NT2/D1 (cell line): Measurements from ENCODE around the gene RPS15A.

Experiments used
- SUZ12 ChIP-seq: IDR thresholded peaks from 2 replicates; pipeline ENCODE4 v1.6.1; 2011; ENCODE audit not compliant: insufficient read length, insufficient read depth; ENCODE audit errors: extremely low read depth
- ZNF274 ChIP-seq: IDR thresholded peaks from 2 replicates; pipeline ENCODE4 v1.6.1; 2011; ENCODE audit warnings: mild to moderate bottlenecking, low read depth, low read length

GRCh38 chr16:18796377-18796776, 6.2 kb upstream of the RPS15A start:
- no peak for TF ChIP-seq ZNF274
- TF ChIP-seq SUZ12 = no peak
